A549 treated with CORT108297 at 1 μM for 4 hours (cell line): Measurements from ENCODE around the gene NDUFS6. TPM values are rescaled to one million over a fixed set of nuclear protein-coding genes. Genes with fewer than 3 reads are reported as not detected.

Experiments
- total RNA-seq: library from RNA; stranded (reverse); fragments of 200-300 nt; extraction: Qiagen RNA extraction; gene quantifications from 5 replicates; pipeline ENCODE4 v1.2.3, GENCODE V29; 2022

The NDUFS6 gene
- 107 to 136 TPM (median 117 TPM) in 5 replicates for total RNA-seq

DNA sequence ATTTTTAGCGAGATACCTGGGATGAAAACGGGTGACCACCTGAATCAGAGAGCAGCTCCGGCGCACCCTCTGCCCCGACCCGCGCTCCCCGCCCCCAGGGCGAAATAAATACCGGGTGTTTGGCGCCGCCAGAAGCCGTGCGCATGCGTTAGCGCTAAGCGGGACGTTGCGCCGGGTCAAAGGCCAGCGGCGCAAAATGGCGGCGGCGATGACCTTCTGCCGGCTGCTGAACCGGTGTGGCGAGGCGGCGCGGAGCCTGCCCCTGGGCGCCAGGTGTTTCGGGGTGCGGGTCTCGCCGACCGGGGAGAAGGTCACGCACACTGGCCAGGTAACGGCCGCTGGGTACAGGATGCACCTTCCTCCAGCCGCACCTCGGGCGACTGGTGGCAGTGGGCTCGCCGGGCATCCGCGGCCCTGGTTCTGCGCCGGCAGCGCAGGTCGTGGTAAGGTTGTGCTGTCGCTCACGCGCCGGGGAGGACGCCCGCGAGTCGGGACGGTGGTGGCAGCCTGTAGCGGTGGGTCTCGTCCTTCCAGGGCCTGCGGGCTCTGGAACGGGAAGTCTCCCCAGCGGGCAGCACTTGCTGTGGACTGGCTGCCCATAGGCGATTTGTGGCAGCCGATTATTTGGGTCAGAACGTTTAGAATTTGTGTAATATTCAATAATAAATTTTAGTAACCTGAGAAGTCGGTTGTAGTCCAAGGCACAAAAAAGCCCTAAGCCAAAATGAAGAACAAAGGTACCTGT, at the start of gene NDUFS6:
NDUFS6 (plus strand) TSS at position 186 of the 745 bp plus-strand sequence; CDS start at position 197, 11 bp downstream.

DNA sequence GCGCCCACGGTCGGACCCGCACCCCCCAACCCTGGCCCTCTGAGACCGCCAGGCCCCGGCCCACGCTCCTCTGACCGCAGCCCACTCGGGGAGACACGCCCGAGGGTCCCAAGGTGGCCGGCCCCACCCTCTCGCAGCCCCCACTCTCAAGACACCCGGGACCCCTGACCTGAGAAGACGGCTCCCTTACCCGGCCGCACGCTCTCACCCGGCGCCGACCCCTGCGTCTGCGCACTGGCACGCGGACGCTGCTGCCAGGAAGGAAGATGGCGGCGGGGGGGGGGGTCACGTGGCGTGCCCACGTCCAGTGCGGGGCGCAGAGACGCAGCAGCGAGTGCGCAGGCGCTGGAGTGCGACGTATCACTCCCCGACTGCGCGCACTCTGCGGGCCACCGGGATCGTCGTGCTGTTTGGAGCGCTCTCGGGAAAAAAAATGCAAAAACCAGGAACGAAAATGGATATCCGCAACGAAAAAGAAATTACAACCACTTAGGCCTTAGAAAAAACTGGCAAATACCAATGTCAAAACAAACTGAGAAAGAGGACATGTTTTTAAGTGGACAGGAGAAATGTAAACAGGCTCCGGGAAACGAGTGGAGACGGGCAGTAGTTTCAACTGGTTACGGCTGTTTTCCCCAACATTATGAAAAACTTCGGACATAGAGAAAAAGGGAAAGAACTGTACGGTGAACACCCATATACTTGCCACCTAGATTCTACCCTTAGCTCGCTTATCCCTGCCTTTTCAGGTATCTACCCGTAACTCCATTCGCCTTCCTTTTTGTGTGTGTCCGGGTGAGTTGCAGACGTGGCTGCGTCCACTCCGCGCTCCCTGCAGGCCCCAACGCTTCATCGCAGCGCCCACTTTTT, 1.4 kb upstream of the NDUFS6 start, which contains the start of gene MRPL36:
MRPL36 (minus strand) TSS at position 236 of the 870 bp plus-strand sequence. CDS start 902 bp downstream, outside the sequence.

Other genes starting within 250 kb of the NDUFS6 start
- 101 to 123 TPM (median 119 TPM) in 5 replicates for gene MRPL36, start 1.6 kb upstream of the NDUFS6 start, total RNA-seq
- 0.28 to 0.60 TPM (median 0.42 TPM) in 5 replicates for gene IRX4, start 81.5 kb downstream of the NDUFS6 start, total RNA-seq